Right atrium auricular region (tissue), 2 donors: ENCODE data around the gene METTL6. TPM values are rescaled to one million over a fixed set of nuclear protein-coding genes. Genes with fewer than 3 reads are reported as not detected.
A peak's percentile ranks its signal among the peaks of the same experiment; 100 is the strongest.

Source experiments
- DNase-seq: peaks from one replicate; pipeline ENCODE4 v3.0.0-alpha.2; 2019; ENCODE audit warnings: low spot score
- H3K27ac ChIP-seq, 2 donors: fragments of 200-600 bp; sonication (generic); 1 replicate in 1 of 2; 2 replicates in 1 of 2; pipeline ENCODE4 v1.5.1; 2016 to 2019
- H3K27me3 ChIP-seq, 2 donors: fragments of 200-600 bp; sonication (generic); one replicate each; pipeline versions ENCODE4 v1.5.1 to v1.6.0; 2017 to 2019
- H3K36me3 ChIP-seq: fragments of 200-600 bp; sonication (generic); one replicate; pipeline ENCODE4 v1.5.1; 2016
- H3K4me1 ChIP-seq, 2 donors: fragments of 200-600 bp; sonication (generic); one replicate each; pipeline versions ENCODE4 v1.5.1 to v1.6.0; 2017 to 2019
- H3K4me3 ChIP-seq, 2 donors: fragments of 200-600 bp; sonication (generic); 1 replicate in 1 of 2; 2 replicates in 1 of 2; pipeline ENCODE4 v1.5.1; 2017 to 2019; ENCODE audit warnings: mild to moderate bottlenecking in 1 of 2, moderate library complexity in 1 of 2
- H3K9me3 ChIP-seq, 2 donors: fragments of 200-600 bp; sonication (generic); one replicate each; pipeline ENCODE4 v1.5.1; 2019
- total RNA-seq, 2 donors: library from RNA; depleted of rRNA; stranded (reverse); fragments of >200 nt; gene quantifications; one replicate each; pipeline ENCODE4 v1.1.0, GENCODE V29; 2016
- TF ChIP-seq, protein P1 (sequence below), 2 donors: fragments of 200-600 bp; sonication (generic); IDR thresholded peaks; one replicate each; pipeline ENCODE4 v1.5.1; 2019; ENCODE audit warnings: antibody characterized with exemption in 2 of 2

The METTL6 gene
- total RNA-seq, 2 donors from 2014 or later: 6.3 to 7.8 TPM

GRCh38 chr3:15453501-15453900 lies 26.2 kb upstream of the METTL6 start:
- TF ChIP-seq, protein P1, sequence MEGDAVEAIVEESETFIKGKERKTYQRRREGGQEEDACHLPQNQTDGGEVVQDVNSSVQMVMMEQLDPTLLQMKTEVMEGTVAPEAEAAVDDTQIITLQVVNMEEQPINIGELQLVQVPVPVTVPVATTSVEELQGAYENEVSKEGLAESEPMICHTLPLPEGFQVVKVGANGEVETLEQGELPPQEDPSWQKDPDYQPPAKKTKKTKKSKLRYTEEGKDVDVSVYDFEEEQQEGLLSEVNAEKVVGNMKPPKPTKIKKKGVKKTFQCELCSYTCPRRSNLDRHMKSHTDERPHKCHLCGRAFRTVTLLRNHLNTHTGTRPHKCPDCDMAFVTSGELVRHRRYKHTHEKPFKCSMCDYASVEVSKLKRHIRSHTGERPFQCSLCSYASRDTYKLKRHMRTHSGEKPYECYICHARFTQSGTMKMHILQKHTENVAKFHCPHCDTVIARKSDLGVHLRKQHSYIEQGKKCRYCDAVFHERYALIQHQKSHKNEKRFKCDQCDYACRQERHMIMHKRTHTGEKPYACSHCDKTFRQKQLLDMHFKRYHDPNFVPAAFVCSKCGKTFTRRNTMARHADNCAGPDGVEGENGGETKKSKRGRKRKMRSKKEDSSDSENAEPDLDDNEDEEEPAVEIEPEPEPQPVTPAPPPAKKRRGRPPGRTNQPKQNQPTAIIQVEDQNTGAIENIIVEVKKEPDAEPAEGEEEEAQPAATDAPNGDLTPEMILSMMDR (IDR thresholded peaks at IDR 0.05): no peak
- DNase-seq: no peak
- no peaks in the 10 kb centered on the region for H3K9me3 ChIP-seq
- H3K27ac ChIP-seq: no peak overlapping the region
- no peaks in the 10 kb centered on the region for H3K27me3 ChIP-seq
- no peaks in the 10 kb centered on the region for H3K4me1 ChIP-seq
- H3K4me3 ChIP-seq: no peak overlapping the region
- H3K36me3 ChIP-seq: peaks cover 5% of the 10 kb centered on the region

- TF ChIP-seq, protein P1 (IDR thresholded peaks at IDR 0.05): no peak
- peaks cover 5% of the 10 kb centered on the region for H3K36me3 ChIP-seq
- no peaks in the 10 kb centered on the region for H3K27me3 ChIP-seq
- no peaks in the 10 kb centered on the region for H3K4me1 ChIP-seq
- no peak overlapping the region for H3K27ac ChIP-seq
- no peak overlapping the region for H3K4me3 ChIP-seq
- no peaks in the 10 kb centered on the region for H3K9me3 ChIP-seq
- DNase-seq: no peak
Observed at GRCh38 chr3:15452961-15453360, 25.6 kb upstream of the METTL6 start.

DNA sequence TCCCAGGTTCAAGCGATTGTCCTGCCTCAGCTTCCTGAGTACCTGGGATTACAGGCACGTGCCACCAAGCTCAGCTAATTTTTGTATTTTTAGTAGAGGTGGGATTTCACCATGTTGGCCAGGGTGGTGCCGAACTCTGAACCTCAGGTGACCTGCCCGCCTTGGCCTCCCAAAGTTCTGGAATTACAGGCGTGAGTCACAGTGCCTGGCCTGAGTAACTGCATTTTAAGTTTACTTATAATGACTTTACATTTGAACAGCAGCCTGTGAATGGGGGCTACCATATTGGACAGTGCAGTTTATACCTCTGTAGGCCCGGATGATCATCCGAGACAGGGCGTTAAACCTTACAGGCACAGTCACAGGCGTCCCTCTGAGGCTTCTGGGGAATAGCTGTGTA lies 24.8 kb upstream of the METTL6 start:
- Histone ChIP-seq H3K36me3 (peaks cover 5% of the 10 kb centered on the region), H3K4me3 (no peak overlapping the region), H3K27ac (no peak overlapping the region), H3K27me3 (no peaks in the 10 kb centered on the region), H3K4me1 (no peaks in the 10 kb centered on the region), H3K9me3 (no peaks in the 10 kb centered on the region)
- TF ChIP-seq, protein P1 (IDR thresholded peaks at IDR 0.05): no peak
- DNase-seq: peak; percentile 7

GRCh38 chr3:15451216-15452113 lies 24.1 kb upstream of the METTL6 start:
- TF ChIP-seq, protein P1 (IDR thresholded peaks at IDR 0.05): no peak
- Histone ChIP-seq H3K4me1 (no peaks in the 10 kb centered on the region), H3K4me3 (no peak overlapping the region), H3K9me3 (no peaks in the 10 kb centered on the region), H3K27ac (no peak overlapping the region), H3K27me3 (no peaks in the 10 kb centered on the region), H3K36me3 (peaks cover 5% of the 10 kb centered on the region)
- peak; percentile 47 for DNase-seq

DNA sequence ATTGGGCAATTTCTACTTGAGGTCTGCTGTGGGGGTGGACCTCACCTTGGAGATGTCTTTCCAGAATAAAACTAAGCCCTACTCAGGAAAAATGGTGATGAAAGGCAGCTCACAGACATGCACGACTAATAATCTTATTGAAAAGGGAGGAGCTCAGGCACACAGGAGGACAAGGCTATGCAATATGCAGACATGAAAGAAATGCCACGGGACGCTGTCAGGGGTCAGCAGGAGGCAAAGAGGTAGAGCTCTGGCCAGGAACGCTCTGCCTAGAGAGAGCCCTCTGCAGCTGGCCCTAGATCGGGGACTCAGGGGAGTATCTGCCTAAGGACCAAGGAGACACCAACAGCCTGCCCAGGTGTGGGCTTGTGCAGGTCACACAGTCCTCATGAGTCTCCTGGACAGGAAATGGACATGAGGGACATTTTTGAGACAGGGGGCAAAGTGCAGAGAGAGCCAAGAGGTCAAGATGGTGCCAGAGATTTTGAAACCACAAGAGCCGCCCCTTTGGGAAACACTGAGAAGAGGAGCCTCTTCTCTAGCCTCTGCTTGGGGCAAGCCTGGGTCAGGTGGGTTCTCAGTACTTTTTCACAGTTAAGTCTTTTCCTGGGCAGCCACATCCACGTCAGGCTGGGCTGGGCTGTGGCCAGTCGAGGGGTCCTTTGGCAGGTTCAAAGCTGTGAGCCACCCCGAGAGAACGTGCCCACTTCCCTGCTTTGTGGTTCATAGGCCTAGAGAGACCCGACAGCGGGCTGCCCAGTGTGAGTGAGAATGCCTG lies 23.3 kb upstream of the METTL6 start:
- Histone ChIP-seq H3K4me3 (no peak overlapping the region), H3K27me3 (no peaks in the 10 kb centered on the region), H3K4me1 (no peaks in the 10 kb centered on the region), H3K36me3 (peaks cover 5% of the 10 kb centered on the region), H3K27ac (no peak overlapping the region), H3K9me3 (no peaks in the 10 kb centered on the region)
- TF ChIP-seq, protein P1 (IDR thresholded peaks at IDR 0.05): no peak
- DNase-seq: peak; percentile 51
